ENCODE results near the gene BCAS3.

Gene BCAS3

DNA sequence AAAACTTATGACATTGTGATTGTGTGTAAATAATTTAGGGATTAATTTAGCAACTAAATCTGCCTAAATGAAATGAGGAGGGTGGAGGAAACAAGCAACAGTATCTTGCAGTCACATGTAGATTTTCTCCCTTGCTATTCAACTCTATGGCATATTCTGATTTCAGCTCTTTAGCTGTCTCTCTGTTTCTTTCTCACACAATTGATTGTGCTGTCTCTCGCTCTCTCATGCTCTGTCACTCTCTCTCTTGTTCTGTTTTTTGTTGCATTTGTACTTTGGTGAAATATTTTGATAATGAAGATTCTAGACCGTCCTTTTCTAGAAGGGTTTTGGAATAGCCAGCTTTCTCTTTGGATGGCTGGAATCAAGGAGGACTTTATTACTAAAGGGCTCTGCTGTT lies 70.6 kb downstream of the BCAS3 start:
- Histone ChIP-seq H3K9me3 (ENCODE audit: control extremely low read depth in 1 of 5, control insufficient read depth in 4 of 5, insufficient read depth in 2 of 5, low read depth in 1 of 5, low read length in 4 of 5) (peaks cover 0 to 3% (median 0%) of the 10 kb centered on the region in 5 experiments), H3K4me1 (ENCODE audit: control extremely low read depth in 1 of 4, control insufficient read depth in 4 of 4, insufficient read depth in 4 of 4, low read length in 3 of 4) (no peaks in the 10 kb centered on the region), H3K36me3 (ENCODE audit: control insufficient read depth in 4 of 4, insufficient read depth in 4 of 4, low read length in 3 of 4) (peaks cover 0 to 4% (median 0%) of the 10 kb centered on the region in 4 experiments), H3K4me3 (ENCODE audit: control insufficient read depth in 1 of 7, extremely low read depth in 1 of 7, insufficient read depth in 4 of 7, low read depth in 2 of 7, low read length in 6 of 7) (no peak overlapping the region), H3K27ac (ENCODE audit: insufficient read depth in 1 of 2, low read depth in 1 of 2, low read length in 2 of 2, poor library complexity in 1 of 2, severe bottlenecking in 2 of 2) (no peak overlapping the region), H3K27me3 (replicated peaks in 2 of 5; ENCODE audit: control insufficient read depth in 4 of 5, insufficient read depth in 5 of 5, low read length in 4 of 5) (no peaks in the 10 kb centered on the region)
- no peak for DNase-seq
- 100% methylated on average over 1 of the region's 2 CpGs for WGBS (ENCODE audit: insufficient coverage)
- POLR2A ChIA-PET: no interaction called here
- CTCF ChIA-PET: no interaction called here

DNA sequence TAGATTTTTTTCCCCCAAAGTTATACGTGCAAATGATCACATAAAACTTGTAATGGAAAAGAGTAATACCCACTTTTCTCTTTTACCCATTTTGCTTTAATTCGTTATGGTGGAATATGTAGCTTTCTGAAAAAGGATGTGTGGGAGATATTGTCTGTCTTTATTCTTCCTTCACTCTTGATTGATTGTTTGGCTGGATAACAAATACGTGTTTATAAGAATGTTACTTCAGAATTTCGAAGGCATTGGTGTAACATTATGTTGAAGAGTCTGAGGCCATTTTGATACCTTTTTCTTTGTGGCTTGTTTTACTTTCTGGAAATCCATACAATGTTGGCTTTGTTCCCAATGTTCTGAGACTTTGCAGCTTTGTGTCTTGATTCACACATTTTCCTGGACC lies 71.4 kb downstream of the BCAS3 start:
- Histone ChIP-seq H3K4me3 (ENCODE audit: control insufficient read depth in 1 of 7, extremely low read depth in 1 of 7, insufficient read depth in 4 of 7, low read depth in 2 of 7, low read length in 6 of 7) (no peak overlapping the region), H3K27ac (ENCODE audit: insufficient read depth in 1 of 2, low read depth in 1 of 2, low read length in 2 of 2, poor library complexity in 1 of 2, severe bottlenecking in 2 of 2) (no peak overlapping the region), H3K36me3 (ENCODE audit: control insufficient read depth in 4 of 4, insufficient read depth in 4 of 4, low read length in 3 of 4) (peaks cover 0 to 4% (median 0%) of the 10 kb centered on the region in 4 experiments), H3K9me3 (ENCODE audit: control extremely low read depth in 1 of 5, control insufficient read depth in 4 of 5, insufficient read depth in 2 of 5, low read depth in 1 of 5, low read length in 4 of 5) (peaks cover 0 to 3% (median 0%) of the 10 kb centered on the region in 5 experiments), H3K4me1 (ENCODE audit: control extremely low read depth in 1 of 4, control insufficient read depth in 4 of 4, insufficient read depth in 4 of 4, low read length in 3 of 4) (no peaks in the 10 kb centered on the region), H3K27me3 (replicated peaks in 2 of 5; ENCODE audit: control insufficient read depth in 4 of 5, insufficient read depth in 5 of 5, low read length in 4 of 5) (no peaks in the 10 kb centered on the region)
- POLR2A ChIA-PET: no interaction called here
- no peak for DNase-seq
- WGBS (ENCODE audit: insufficient coverage): 100% methylated on average over 2 of the region's 4 CpGs
- CTCF ChIA-PET: no interaction called here

DNA sequence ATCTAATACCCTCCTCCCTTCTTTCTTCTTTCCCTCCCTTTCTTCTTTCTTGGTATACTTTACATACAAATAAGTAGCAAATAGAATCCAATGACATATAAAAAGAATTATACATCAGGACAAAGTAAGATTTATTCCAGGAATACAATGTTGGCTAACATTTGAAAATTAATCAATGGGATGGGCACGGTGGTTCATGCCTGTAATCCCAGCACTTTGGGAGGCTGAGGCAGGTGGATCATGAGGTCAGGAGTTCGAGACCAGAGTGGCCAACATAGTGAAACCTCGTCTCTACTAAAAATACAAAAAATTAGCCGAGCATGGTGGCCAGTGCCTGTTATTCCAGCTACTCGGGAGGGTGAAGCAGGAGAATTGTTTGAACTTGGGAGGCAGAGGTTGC lies 72.1 kb downstream of the BCAS3 start:
- Histone ChIP-seq H3K36me3 (ENCODE audit: control insufficient read depth in 4 of 4, insufficient read depth in 4 of 4, low read length in 3 of 4) (peaks cover 0 to 4% (median 0%) of the 10 kb centered on the region in 4 experiments), H3K9me3 (ENCODE audit: control extremely low read depth in 1 of 5, control insufficient read depth in 4 of 5, insufficient read depth in 2 of 5, low read depth in 1 of 5, low read length in 4 of 5) (peaks cover 0 to 3% (median 0%) of the 10 kb centered on the region in 5 experiments), H3K27me3 (replicated peaks in 2 of 5; ENCODE audit: control insufficient read depth in 4 of 5, insufficient read depth in 5 of 5, low read length in 4 of 5) (no peaks in the 10 kb centered on the region), H3K4me1 (ENCODE audit: control extremely low read depth in 1 of 4, control insufficient read depth in 4 of 4, insufficient read depth in 4 of 4, low read length in 3 of 4) (no peaks in the 10 kb centered on the region), H3K27ac (ENCODE audit: insufficient read depth in 1 of 2, low read depth in 1 of 2, low read length in 2 of 2, poor library complexity in 1 of 2, severe bottlenecking in 2 of 2) (no peak overlapping the region), H3K4me3 (ENCODE audit: control insufficient read depth in 1 of 7, extremely low read depth in 1 of 7, insufficient read depth in 4 of 7, low read depth in 2 of 7, low read length in 6 of 7) (no peak overlapping the region)
- 100% methylated on average over 2 of the region's 5 CpGs for WGBS (ENCODE audit: insufficient coverage)
- ChIA-PET POLR2A (no interaction called here), CTCF (no interaction called here)
- DNase-seq: no peak

DNA sequence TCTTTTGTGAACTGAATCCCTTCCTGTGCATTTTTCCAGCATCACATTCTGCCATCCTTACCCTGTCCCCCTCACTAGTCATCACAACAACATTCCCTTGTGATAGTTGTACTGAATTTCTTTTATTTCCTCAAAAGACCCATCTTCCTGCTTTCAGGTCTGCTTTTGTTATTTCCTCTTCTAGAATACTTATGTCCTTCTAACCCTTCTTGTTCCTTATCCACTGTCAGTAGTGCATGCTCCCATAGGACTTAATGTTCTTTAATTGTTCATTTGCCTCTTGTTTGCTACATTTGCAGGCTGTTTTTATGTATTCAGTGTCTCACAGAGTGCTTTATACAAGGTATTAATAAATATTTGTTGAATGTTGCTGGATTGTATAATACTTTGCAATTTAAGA lies 73.0 kb downstream of the BCAS3 start:
- H3K27me3 ChIP-seq (replicated peaks in 2 of 5; ENCODE audit: control insufficient read depth in 4 of 5, insufficient read depth in 5 of 5, low read length in 4 of 5): no peaks in the 10 kb centered on the region

DNA sequence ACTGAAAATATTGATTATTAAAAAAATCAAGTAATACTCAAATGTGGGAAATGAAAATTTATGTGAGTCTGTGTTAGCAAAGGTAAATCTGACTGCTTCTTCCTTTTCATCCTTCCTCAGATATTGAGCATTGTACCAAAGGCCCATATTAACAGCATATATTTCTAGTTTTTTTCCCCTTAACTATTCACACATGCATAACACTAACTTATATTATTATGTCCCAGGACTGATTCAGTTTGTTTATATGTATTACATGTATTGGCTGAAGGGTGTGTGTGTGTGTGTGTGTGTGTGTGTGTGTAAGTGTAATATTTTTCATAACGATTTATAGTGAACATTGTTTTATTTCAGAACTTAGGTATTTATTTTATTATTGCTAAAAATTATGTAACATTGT lies 74.2 kb downstream of the BCAS3 start:
- peaks cover 0 to 4% (median 0%) of the 10 kb centered on the region in 4 experiments for H3K36me3 ChIP-seq (ENCODE audit: control insufficient read depth in 4 of 4, insufficient read depth in 4 of 4, low read length in 3 of 4)
- H3K27me3 ChIP-seq (replicated peaks in 2 of 5; ENCODE audit: control insufficient read depth in 4 of 5, insufficient read depth in 5 of 5, low read length in 4 of 5): no peaks in the 10 kb centered on the region
- H3K4me3 ChIP-seq (ENCODE audit: control insufficient read depth in 1 of 7, extremely low read depth in 1 of 7, insufficient read depth in 4 of 7, low read depth in 2 of 7, low read length in 6 of 7): no peak overlapping the region
- H3K4me1 ChIP-seq (ENCODE audit: control extremely low read depth in 1 of 4, control insufficient read depth in 4 of 4, insufficient read depth in 4 of 4, low read length in 3 of 4): no peaks in the 10 kb centered on the region
- H3K27ac ChIP-seq (ENCODE audit: insufficient read depth in 1 of 2, low read depth in 1 of 2, low read length in 2 of 2, poor library complexity in 1 of 2, severe bottlenecking in 2 of 2): no peak overlapping the region
- WGBS (ENCODE audit: insufficient coverage): no CpG with 5 or more reads among the region's 1 CpG
- ChIA-PET CTCF (no interaction called here), POLR2A (no interaction called here)
- no peak for DNase-seq
- peaks cover 0 to 3% (median 0%) of the 10 kb centered on the region in 5 experiments for H3K9me3 ChIP-seq (ENCODE audit: control extremely low read depth in 1 of 5, control insufficient read depth in 4 of 5, insufficient read depth in 2 of 5, low read depth in 1 of 5, low read length in 4 of 5)

More for the DNA sequence above, 73.0 kb downstream of the BCAS3 start:
- Histone ChIP-seq H3K9me3 (ENCODE audit: control extremely low read depth in 1 of 5, control insufficient read depth in 4 of 5, insufficient read depth in 2 of 5, low read depth in 1 of 5, low read length in 4 of 5) (peaks cover 0 to 3% (median 0%) of the 10 kb centered on the region in 5 experiments), H3K36me3 (ENCODE audit: control insufficient read depth in 4 of 4, insufficient read depth in 4 of 4, low read length in 3 of 4) (peaks cover 0 to 4% (median 0%) of the 10 kb centered on the region in 4 experiments), H3K4me1 (ENCODE audit: control extremely low read depth in 1 of 4, control insufficient read depth in 4 of 4, insufficient read depth in 4 of 4, low read length in 3 of 4) (no peaks in the 10 kb centered on the region), H3K27ac (ENCODE audit: insufficient read depth in 1 of 2, low read depth in 1 of 2, low read length in 2 of 2, poor library complexity in 1 of 2, severe bottlenecking in 2 of 2) (no peak overlapping the region), H3K4me3 (ENCODE audit: control insufficient read depth in 1 of 7, extremely low read depth in 1 of 7, insufficient read depth in 4 of 7, low read depth in 2 of 7, low read length in 6 of 7) (no peak overlapping the region)
- CTCF ChIA-PET: no interaction called here
- POLR2A ChIA-PET: no interaction called here
- no peak for DNase-seq

DNA sequence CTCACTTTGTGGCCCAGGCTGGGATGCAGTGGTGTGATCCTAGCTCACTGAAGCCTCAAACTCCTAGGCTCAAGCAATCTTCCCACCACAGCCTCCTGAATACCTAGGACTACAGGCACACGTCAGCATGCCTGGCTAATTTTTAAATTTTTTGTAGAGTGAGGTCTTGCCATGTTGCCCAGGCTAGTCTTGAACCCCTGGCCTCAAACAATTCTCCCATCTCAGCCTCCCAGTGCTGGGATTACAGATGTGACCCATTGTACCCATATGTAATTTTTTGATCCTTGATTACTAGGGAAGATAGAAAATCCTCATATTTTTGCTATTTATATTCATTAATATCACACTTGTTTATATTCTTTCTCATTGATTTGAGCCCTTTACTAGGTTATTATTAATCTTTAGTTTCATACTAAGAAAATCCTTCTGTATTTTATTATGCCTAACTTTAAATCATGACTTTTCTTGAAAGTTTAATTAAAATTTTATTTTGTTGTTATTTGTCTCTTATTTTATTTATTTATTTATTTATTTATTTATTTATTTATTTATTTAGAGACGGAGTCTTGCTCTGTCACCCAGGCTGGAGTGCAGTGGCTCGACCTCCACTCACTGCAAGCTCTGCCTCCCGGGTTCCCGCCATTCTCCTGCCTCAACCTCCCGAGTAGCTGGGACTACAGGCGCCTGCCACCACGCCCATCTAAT lies 75.4 kb downstream of the BCAS3 start:
- no CpG with 5 or more reads among the region's 8 CpGs for WGBS (ENCODE audit: insufficient coverage)
- H3K27ac ChIP-seq (ENCODE audit: insufficient read depth in 1 of 2, low read depth in 1 of 2, low read length in 2 of 2, poor library complexity in 1 of 2, severe bottlenecking in 2 of 2): no peak overlapping the region
- H3K36me3 ChIP-seq (ENCODE audit: control insufficient read depth in 4 of 4, insufficient read depth in 4 of 4, low read length in 3 of 4): peaks cover 0 to 4% (median 0%) of the 10 kb centered on the region in 4 experiments
- H3K27me3 ChIP-seq (replicated peaks in 2 of 5; ENCODE audit: control insufficient read depth in 4 of 5, insufficient read depth in 5 of 5, low read length in 4 of 5): no peaks in the 10 kb centered on the region
- CTCF ChIA-PET: no interaction called here
- POLR2A ChIA-PET: no interaction called here
- H3K4me1 ChIP-seq (ENCODE audit: control extremely low read depth in 1 of 4, control insufficient read depth in 4 of 4, insufficient read depth in 4 of 4, low read length in 3 of 4): no peaks in the 10 kb centered on the region
- no peak for DNase-seq
- H3K4me3 ChIP-seq (ENCODE audit: control insufficient read depth in 1 of 7, extremely low read depth in 1 of 7, insufficient read depth in 4 of 7, low read depth in 2 of 7, low read length in 6 of 7): no peak overlapping the region
- H3K9me3 ChIP-seq (ENCODE audit: control extremely low read depth in 1 of 5, control insufficient read depth in 4 of 5, insufficient read depth in 2 of 5, low read depth in 1 of 5, low read length in 4 of 5): peaks cover 0 to 3% (median 0%) of the 10 kb centered on the region in 5 experiments

DNA sequence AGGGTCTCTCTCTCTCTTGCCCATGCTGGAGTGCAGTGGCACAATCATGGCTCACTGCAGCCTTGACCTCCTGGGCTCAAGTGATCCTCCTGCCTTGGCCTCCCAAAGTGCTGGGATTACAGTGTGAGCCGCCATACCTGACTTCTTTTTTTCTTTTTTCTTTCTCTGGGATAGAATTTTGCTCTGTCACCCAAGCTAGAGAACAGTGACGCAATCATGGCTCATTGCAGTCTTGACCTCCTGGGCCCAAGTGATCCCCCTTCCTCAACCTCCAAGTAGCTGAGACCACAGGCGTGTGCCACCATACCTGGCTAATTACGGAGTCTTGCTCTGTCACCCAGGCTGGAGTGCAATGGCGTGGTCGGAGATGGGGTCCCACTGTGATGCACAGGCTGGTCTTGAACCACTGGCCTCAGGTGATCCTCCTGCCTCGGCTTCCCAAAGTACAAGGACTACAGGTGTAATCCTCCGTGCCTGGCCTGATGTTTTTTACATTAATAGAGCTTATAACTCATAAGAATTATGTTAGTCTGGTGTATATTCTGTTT lies 76.5 kb downstream of the BCAS3 start:
- ChIA-PET POLR2A (no interaction called here), CTCF (no interaction called here)
- H3K4me3 ChIP-seq (ENCODE audit: control insufficient read depth in 1 of 7, extremely low read depth in 1 of 7, insufficient read depth in 4 of 7, low read depth in 2 of 7, low read length in 6 of 7): no peak overlapping the region
- peaks cover 0 to 4% (median 0%) of the 10 kb centered on the region in 4 experiments for H3K36me3 ChIP-seq (ENCODE audit: control insufficient read depth in 4 of 4, insufficient read depth in 4 of 4, low read length in 3 of 4)
- whole genome bisulfite sequencing (ENCODE audit: insufficient coverage): 50% methylated on average over 4 of the region's 8 CpGs
- no peaks in the 10 kb centered on the region for H3K4me1 ChIP-seq (ENCODE audit: control extremely low read depth in 1 of 4, control insufficient read depth in 4 of 4, insufficient read depth in 4 of 4, low read length in 3 of 4)
- H3K27me3 ChIP-seq (replicated peaks in 2 of 5; ENCODE audit: control insufficient read depth in 4 of 5, insufficient read depth in 5 of 5, low read length in 4 of 5): no peaks in the 10 kb centered on the region
- no peak overlapping the region for H3K27ac ChIP-seq (ENCODE audit: insufficient read depth in 1 of 2, low read depth in 1 of 2, low read length in 2 of 2, poor library complexity in 1 of 2, severe bottlenecking in 2 of 2)
- H3K9me3 ChIP-seq (ENCODE audit: control extremely low read depth in 1 of 5, control insufficient read depth in 4 of 5, insufficient read depth in 2 of 5, low read depth in 1 of 5, low read length in 4 of 5): peaks cover 0 to 3% (median 0%) of the 10 kb centered on the region in 5 experiments
- no peak for DNase-seq

All from common myeloid progenitor, CD34-positive (primary cell).